HG03565 (cell line): ENCODE results near the gene RRAS2.
A peak's percentile ranks its signal among the peaks of the same experiment; 100 is the strongest.
"Not testable (repeated sequence)": the region's sequence is repeated elsewhere in the genome, so short reads cannot be mapped to it uniquely, and the experiment has no call there.

Experiments used
- ATAC-seq: cut with Tn5 transposase; IDR thresholded peaks from one replicate; pipeline ENCODE4 v1.9.1; 2021; ENCODE audit warnings: mild to moderate bottlenecking, moderate library complexity; ENCODE audit not compliant: unreplicated experiment

Gene RRAS2

DNA sequence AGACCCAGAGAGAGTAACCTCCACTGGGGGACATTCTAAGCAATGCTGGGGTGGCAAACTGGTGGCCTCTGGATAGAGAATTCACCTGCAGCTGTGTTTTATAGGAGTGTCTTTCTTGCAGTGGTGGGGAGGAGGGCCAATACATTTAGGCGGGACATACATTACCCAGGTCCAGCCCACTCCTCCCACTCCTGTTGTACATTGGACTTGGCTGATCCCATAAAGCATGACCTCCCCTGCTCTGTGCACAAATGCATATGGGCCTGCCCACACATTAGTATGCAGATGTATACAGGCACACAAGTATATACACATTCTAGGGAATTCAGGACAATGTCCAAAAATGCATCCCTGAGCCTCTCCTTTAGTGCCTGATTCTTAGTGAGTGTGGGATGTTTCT, 99.1 kb downstream of the RRAS2 start:
- ATAC-seq: no peak

DNA sequence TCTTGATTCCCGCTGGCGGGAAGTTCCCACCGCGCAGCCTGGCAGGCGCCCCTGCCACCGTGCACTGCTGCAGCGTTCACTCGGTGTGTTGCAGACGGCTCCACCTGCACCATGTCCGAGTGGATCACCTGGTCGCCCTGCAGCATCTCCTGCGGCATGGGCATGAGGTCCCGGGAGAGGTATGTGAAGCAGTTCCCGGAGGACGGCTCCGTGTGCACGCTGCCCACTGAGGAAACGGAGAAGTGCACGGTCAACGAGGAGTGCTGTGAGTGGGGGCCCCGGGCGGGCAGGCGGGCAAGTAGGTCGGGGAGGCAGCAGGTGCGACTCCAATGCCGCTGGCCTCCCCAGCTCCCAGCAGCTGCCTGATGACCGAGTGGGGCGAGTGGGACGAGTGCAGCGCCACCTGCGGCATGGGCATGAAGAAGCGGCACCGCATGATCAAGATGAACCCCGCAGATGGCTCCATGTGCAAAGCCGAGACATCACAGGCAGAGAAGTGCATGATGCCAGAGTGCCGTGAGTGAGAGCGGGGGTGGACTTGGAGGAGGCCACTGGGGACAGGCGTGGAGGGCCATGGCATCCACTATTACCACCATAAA, 99.7 kb downstream of the RRAS2 start:
- ATAC-seq: no peak

DNA sequence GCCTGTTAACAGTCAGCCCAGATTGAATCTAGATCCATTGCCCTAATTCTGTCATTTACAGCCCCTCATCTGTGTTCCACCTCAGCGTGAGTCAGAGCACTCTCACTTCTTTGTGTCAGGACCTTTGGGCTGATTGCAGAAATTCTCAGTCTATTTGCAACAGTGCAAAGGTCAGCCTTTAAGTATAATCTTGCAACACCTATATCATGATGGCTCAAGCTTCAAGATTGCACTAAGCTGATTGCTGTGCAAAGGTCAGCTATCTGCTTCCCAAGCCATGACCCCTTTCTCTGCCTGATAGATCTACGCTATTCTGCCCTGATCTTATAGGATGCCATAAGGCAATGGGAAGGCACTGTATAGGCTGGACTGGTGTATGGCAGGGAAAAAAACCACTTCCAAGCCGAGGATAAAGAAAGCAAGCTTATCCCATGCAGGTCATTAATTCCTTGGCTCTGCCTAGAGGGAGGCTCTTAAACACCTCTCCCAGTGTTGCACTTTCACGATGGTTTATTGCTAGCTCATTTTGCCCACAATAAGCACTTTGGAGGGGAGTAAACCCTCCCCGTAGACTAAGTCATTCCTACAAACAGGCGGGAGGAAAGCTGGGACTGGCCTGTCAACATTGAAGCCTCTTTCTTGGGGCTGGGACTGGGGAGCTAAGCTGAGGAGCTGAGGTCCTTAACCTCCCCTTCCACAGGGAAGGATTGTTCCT, 100.6 kb downstream of the RRAS2 start:
- ATAC-seq: no peak

DNA sequence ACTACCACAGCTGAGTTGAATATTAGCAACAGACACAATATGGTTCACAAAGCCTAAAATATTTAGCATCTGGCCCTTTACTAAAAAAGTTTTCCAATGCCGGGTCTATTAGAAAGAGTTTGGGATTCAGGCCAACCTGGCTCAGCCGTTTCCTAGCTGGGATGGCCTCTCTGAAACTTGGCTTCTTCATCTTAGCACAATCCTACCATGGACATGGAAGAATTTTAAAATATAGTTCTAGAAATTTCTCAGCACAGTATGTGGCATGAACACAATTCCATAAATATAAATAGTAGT, 103.8 kb downstream of the RRAS2 start:
- no peak for ATAC-seq

DNA sequence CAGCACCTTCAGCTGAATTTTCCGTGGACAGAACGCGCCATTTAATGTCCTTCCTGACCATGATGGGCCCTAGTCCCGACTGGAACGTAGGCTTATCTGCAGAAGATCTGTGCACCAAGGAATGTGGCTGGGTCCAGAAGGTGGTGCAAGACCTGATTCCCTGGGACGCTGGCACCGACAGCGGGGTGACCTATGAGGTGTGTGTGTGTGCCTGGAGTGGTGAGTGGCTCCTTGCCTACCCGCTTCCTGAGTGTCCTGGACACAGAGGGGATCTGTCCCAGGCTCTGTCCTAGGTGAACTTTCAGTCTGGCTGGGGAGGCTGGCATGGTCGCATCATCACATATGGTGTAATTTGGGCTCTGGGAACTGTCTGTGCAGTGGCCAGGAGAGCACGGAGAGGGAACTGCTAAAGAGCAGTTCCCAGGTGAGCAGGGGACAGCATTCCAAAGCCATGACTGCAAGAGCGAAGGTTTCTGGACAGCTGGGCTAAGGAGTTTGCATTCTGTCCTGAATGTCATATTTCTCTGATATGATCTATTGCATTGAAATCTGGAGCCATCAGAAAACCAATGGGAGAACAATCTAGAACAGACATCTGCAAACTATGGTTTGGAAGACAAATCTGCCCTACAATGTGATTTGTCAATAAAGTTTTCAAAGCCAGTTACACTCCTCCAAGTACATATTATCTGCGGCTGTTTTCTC, 104.3 kb downstream of the RRAS2 start:
- ATAC-seq: no peak

DNA sequence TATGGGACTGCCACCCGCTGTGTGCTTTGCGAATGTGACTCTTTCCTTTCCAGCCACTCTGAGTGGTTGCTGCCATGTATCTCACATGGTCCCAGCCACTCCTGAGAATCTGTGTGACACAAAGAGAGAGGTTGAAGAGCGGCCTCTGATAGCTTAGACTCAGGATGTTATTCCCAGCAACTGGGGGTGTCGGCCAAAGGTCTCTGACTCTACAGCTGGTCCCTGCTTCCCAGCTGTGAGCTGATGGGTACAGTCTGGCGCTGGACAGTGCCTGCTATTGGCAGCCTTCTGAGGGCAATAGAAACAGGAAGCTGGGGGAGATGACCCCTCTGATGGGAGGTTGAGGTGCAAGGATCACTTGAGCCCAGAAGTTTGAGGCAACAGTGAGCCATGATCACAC, 105.1 kb downstream of the RRAS2 start:
- no peak for ATAC-seq

DNA sequence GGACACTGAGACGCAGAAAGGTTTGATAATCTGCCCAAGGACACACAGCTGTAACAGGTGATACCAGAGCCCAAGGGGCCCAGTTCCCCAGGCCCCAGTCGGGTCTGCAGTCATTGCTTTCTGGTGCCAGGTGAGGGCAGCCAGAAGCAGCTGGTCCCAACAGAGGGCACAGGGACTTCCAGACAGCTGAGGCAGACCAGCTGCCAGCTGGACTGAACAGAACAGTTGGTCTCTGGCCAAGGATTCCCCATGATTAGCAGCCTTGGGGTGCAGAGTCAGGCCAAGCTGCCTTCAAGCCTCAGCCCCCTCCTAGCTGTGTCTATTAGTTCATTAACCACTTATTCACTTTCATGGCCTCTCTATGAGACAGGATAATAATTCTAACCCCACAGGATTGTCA, 105.6 kb downstream of the RRAS2 start:
- ATAC-seq: no peak

DNA sequence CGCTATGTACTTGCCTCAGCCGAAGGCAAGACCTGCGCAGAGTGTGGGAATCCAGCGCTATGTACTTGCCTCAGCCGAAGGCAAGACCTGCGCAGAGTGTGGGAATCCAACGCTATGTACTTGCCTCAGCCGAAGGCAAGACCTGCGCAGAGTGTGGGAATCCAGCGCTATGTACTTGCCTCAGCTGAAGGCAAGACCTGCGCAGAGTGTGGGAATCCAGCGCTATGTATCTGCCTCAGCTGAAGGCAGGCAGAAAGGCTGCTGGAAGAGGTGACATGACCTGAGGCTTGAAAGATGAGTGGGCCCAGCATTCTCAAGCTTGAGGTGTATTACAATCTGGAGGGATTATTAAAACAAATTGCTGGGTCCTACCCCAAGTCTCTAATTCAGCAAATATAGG, 106.5 kb downstream of the RRAS2 start:
- not testable (repeated sequence) for ATAC-seq

DNA sequence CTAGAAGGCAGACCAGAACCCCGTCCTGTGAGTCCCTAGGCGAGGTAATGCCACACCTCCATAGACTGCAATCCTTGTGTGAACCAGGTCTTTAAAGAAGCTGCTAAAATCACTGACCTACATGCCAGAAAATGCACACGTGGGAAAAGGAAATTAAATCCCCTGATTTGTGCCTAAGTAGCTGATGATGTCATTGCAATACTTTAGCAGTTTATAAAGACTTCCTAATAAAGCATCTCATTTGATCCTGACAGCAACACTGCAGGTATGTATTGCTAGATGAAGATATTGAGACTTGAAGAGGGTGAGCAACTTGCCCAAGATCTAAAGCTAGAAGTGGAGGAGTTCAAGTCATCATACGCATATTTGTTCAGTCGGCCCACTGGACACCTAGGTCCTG, 107.2 kb downstream of the RRAS2 start:
- ATAC-seq: no peak

DNA sequence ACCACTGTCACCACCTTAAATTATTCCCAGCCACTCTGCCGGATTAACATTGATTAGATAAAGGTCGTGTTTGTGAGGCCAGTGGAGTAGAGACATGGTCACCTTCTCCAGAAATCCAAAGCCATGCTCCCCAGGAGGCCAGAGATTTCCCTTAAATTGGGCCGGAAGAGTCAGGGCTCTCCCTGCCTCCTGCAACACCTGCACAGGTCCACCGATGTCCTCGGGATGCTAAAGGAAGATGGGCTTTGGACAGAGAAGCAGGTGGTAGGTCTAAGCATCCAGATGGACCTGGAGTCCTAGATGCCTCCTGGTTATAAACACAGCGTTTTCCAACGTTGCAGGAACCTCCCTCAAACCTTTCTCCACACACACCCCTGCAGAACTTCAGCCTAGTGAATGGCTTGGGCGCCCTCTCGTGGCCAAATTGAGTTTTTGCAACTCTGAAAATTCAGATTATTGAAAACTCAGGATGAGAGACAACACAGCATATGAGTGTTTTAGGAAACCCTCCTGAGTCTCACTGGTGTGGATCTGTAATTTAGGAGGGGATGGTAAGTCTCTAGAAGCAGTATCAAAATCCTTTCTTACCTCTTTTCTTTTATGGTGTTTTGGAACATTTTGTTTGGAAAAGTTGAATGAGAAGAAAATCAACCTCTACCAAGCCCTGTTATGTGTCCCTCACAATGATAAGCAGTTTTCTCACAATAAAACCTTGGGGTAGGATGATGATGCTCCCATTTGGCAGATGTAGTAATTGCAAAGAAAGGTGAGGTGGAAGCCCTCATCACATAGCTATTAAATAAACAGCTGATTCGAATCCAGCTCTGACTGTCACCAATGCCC, 109.6 kb downstream of the RRAS2 start:
- no peak for ATAC-seq

DNA sequence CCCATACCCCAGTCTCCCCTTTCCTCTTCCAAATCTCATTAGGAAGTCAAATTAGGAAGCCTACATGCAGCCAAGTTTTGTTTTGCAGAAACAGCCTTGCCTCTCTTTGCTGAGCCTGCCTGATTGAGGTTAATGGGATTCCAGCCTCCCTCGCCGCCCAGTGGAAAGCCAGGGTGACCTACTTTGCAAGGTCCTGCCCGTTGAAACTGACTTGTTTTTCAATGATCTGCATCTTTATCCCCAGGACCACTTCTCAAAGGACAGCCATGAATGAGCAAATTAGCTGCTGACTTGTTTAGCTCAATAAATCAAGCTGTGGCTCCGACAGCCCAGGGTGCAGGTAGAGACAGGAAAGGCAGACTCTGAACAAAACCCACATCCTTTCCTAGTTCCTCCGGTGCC, 110.4 kb downstream of the RRAS2 start:
- ATAC-seq: no peak

DNA sequence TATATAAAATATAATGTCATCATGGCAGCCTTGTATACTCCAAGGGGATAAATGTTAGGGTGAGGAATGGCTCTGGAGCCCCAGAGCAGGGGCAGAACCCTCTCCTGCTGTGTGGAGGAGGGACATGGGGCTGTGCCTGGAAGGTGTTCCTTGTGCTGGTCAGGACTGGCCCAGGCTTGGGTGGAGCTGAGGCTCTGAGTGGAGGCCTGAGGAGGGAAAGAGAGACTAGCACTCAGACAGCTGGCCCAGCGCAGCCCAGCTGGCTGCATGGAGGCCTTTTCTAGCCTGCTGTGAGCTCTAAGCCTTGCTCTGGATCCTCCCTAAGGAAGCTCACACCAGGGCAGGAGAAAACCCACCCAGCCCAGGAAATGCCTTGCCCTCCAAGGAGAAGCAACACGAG, 113.5 kb downstream of the RRAS2 start:
- no peak for ATAC-seq

DNA sequence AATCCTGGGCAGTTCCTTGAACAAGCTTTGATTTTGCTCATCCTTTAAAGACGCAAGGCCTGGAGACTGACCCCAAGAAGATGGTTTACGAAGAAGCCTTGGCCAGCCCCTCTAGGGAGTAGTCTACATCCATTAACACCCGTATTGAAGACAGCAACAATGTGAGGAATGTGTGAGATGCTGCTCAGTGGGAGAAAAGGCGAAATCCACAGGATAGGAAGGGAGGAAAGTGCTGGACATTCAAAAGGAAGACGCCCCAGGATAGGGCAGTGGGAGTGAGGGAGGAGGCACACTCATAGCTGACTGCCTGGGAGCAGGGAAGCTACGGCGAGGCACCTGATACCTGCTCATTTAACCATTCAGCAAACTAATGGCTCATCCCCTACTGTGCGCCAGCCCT, 114.1 kb downstream of the RRAS2 start:
- ATAC-seq: no peak

DNA sequence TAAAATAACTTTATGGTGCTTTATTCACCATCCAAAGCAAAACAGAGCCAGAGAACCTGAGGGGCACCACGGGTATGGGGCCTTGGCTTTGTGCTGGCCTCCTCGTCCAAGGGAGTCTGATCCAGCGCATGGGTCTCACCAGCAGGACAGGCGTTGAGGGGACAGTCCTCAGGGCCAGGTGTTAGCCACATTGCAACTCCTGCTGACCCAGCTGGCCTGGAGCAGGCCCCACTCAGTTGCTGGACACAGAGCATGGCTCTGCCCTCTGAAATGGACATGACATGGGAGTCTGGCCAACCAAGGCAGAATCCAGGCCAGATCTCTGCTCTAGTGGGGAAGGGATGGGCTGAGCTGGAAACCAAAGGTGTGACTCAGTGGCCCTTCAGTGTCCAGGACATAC, 116.2 kb downstream of the RRAS2 start:
- no peak for ATAC-seq

DNA sequence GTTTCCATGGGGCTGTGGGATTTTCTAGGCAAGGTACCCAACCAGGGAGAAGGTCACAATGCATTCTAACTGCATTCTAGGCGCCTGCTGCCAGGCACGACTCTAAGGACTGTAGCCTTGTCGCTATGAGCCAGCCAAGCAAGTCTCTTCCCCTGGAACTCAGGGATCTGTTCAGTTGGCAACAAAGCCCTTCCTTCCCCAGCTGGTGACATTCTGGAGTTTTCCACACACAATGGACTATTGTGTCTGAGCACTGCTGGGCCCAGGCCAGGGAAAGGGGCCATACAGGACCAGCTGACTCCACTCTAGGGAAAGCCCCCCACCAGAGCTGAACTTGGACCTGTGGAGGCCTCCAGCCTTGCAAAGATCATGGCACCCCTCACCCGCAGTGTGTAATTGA, 116.8 kb downstream of the RRAS2 start:
- no peak for ATAC-seq

DNA sequence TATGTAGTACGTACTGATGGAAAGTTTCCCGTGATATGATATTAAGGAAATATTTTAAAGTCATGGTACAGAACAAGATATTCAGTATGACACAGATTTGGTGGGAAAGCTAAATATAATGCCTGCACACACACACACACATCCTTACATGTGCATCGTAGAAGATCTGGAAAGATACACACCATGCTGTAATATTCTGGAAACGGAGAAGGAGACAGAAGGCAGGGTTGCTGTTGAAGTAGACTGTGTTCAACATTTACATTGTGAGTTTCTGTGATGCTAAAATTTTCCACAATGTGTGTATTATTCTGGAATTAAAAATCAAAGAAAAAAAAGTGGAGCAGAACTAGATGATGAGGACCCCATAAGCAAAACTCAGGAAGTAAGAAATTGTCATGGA, 118.0 kb downstream of the RRAS2 start:
- no peak for ATAC-seq

DNA sequence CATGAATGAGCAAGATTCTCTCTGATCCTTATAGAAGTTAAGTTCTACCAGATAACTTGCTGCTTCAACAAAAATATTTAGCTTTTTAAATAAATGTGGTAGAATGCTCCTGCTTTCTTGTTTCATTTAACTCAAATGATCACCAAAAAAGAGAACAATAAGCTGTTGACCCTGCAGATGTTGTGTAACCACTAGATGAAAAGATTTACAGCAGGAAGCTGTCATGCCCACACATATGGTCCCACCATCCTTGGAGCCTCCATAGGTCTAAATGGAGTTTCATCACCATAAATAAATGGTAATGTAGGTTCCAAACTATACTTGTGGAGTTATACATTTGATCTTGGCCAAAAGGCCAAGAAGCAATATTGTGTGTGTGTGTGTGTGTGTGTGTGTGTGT, 118.8 kb downstream of the RRAS2 start:
- ATAC-seq: no peak

DNA sequence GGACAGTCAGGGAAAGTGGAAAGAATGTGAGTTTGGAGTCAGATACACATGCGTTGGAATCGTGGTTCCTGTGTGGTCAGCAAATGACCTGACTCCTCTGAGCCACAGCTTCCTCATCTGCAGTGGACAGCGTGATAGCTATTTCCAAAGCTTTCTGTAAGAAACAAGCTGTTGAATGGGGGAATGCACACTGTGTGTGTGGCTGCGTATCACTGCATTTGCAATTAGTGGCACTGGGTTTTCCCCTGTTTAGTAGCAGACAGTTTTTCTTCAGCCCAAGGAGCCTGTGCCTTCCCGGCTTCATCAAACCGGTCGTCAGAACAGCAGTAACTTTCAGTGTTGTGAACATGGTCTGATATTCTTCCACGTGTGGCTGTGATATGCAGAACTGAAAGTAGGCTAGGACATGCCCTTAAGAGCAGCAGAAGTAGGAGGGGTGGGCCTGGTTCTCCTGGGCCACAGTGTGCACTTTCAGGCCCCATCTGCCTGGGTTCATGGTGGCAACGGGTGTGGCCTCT, 121.5 kb downstream of the RRAS2 start:
- ATAC-seq: peak; percentile 97

DNA sequence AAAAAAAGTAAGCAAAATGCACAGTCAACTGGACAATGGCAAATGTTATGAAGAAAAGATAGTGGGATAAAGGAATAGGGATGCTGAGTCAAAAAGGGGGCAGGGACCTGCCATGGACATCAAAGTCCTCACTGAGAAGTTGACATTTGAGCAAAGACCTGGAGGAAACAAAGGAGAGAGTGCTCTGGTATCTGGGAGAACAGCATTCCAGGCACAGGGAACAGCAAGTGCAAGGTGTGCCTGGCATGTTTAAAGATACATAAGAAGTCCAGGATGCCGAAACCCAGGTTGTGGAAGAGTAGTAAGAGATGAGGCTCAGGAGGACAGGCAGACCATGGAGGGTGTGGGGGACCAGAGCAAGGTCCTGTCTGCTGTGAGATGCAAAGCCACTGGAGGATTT, 123.3 kb downstream of the RRAS2 start:
- no peak for ATAC-seq

DNA sequence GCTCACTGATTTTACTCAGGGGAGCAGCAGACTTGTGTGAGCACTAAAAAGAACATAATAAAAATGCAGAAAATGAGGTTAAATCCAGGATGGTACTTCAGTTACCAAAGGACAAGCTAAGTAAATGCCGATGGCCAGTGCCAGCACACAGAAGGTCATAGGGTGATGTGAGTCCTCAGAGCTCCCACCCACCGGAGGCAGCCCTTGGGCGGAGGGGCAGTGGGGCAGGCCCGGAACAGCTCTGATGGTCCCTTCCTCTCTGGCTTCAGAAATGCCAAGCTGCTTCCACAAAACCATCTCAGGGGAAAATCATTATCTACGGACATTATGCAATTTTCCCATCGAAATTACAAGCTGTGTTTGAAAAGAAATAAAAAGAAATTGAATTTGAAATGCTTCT, 124.5 kb downstream of the RRAS2 start:
- ATAC-seq: no peak

DNA sequence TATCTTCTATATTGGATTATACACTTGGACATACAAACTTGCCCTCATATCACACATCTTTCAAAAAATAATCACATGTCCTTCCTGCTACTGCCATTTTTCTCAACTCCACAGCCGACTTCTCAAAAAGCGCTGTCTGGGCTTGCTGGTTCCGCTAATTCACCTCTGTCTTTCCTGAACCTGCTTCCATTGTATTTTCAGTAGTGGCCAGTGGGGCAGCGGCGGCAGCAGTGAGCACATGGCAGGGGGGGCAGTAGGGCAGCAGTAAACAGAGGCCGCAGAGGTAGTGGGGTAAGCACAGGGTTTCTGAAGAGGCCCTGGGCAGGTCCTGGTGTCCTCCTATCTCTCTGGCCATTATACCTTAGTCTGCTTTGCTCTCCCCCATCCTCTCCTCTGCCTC, 126.3 kb downstream of the RRAS2 start:
- no peak for ATAC-seq

DNA sequence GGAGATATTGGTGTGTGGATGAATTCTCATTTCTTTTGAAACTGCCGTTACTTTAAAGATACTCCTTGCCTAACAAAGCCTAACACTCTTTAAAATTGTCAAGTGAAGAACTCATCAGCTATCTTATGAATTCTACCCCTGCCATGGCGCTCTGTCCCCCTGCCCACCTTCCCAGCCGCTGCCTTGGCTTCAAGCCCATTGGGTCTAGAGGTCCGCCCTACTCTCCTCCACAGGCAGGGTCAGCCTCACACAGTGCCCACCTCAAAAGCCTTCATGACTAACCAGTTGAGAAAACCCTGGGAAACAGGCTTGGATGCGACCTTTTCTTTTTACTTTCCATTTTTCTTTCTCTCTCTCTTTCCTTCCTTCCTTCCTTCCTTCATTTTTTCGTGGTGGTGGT, 128.6 kb downstream of the RRAS2 start:
- no peak for ATAC-seq
